ENCODE results near the gene FAM222A.

- TF ChIP-seq CTCF (conservative IDR thresholded peaks at IDR 0.05; ENCODE audit: low read depth, low read length): no peak
- no peak for TF ChIP-seq EZH2 (IDR thresholded peaks at IDR 0.05; ENCODE audit: borderline replicate concordance, low read depth, low read length, poor library complexity, severe bottlenecking)
These were observed 24.6 kb downstream of the FAM222A start for GRCh38 chr12:109738209-109738608.
